SJSA1 (cell line): ENCODE data around the gene PRELP. TPM values are rescaled to one million over a fixed set of nuclear protein-coding genes. Genes with fewer than 3 reads are reported as not detected.
"Not testable (repeated sequence)": the region's sequence is repeated elsewhere in the genome, so short reads cannot be mapped to it uniquely, and the experiment has no call there.

Experiments
- DNase-seq, 2 experiments: peaks; one replicate each; pipeline ENCODE4 v3.0.0-alpha.2; 2015 to 2020; ENCODE audit warnings: low spot score in 2 of 2, low read depth in 1 of 2
- H3K27ac ChIP-seq: fragments of 250-450 bp; sonication (Bioruptor Pico); 2 replicates; pipeline ENCODE4 v1.5.1; 2020; ENCODE audit warnings: mild to moderate bottlenecking, moderate library complexity
- H3K27me3 ChIP-seq: fragments of 250-450 bp; sonication (Bioruptor Pico); replicated peaks from 2 replicates; pipeline ENCODE4 v1.5.1; 2020; ENCODE audit warnings: mild to moderate bottlenecking, moderate library complexity
- H3K36me3 ChIP-seq: fragments of 250-450 bp; sonication (Bioruptor Pico); 2 replicates; pipeline ENCODE4 v1.5.1; 2020; ENCODE audit warnings: mild to moderate bottlenecking
- H3K4me1 ChIP-seq: fragments of 250-450 bp; sonication (Bioruptor Pico); replicated peaks from 2 replicates; pipeline ENCODE4 v1.6.1; 2021; ENCODE audit warnings: mild to moderate bottlenecking
- H3K4me3 ChIP-seq: fragments of 250-450 bp; sonication (Bioruptor Pico); 2 replicates; pipeline ENCODE4 v1.5.1; 2020; ENCODE audit warnings: mild to moderate bottlenecking
- H3K9me3 ChIP-seq: fragments of 250-450 bp; sonication (Bioruptor Pico); replicated peaks from 2 replicates; pipeline ENCODE4 v1.5.1; 2020; ENCODE audit warnings: mild to moderate bottlenecking
- total RNA-seq: library from RNA; depleted of rRNA; stranded (reverse); fragments of >200 nt; shearing (Covaris generic); gene quantifications from 2 replicates; pipeline ENCODE4 v1.2.3, GENCODE V29; 2014

Gene PRELP
- total RNA-seq, 1 experiment from 2014 or later = not detected

- H3K27me3 ChIP-seq = no peaks in the 10 kb centered on the region
- no peak overlapping the region for H3K4me3 ChIP-seq
- H3K36me3 ChIP-seq = no peaks in the 10 kb centered on the region
- H3K4me1 ChIP-seq = peaks cover 60% of the 10 kb centered on the region
- no peaks in the 10 kb centered on the region for H3K9me3 ChIP-seq
- DNase-seq = peak in 1 of 2 experiments; percentile 17
- H3K27ac ChIP-seq = peak overlapping the region; percentile 96
Observed at GRCh38 chr1:203511513-203511912, 35.9 kb downstream of the PRELP start.

- Histone ChIP-seq H3K36me3 (no peaks in the 10 kb centered on the region), H3K9me3 (no peaks in the 10 kb centered on the region), H3K27me3 (no peaks in the 10 kb centered on the region), H3K4me1 (peaks cover 56% of the 10 kb centered on the region), H3K4me3 (no peak overlapping the region), H3K27ac (peak overlapping the region; percentile 96)
- peak in 1 of 2 experiments; percentile 36 for DNase-seq
Observed at GRCh38 chr1:203511930-203512329, 36.3 kb downstream of the PRELP start.

GRCh38 chr1:203512517-203512847 lies 36.9 kb downstream of the PRELP start:
- DNase-seq = no peak
- Histone ChIP-seq H3K27me3 (no peaks in the 10 kb centered on the region), H3K27ac (peak overlapping the region; percentile 96), H3K9me3 (no peaks in the 10 kb centered on the region), H3K4me3 (no peak overlapping the region), H3K36me3 (no peaks in the 10 kb centered on the region), H3K4me1 (peaks cover 50% of the 10 kb centered on the region)

DNA sequence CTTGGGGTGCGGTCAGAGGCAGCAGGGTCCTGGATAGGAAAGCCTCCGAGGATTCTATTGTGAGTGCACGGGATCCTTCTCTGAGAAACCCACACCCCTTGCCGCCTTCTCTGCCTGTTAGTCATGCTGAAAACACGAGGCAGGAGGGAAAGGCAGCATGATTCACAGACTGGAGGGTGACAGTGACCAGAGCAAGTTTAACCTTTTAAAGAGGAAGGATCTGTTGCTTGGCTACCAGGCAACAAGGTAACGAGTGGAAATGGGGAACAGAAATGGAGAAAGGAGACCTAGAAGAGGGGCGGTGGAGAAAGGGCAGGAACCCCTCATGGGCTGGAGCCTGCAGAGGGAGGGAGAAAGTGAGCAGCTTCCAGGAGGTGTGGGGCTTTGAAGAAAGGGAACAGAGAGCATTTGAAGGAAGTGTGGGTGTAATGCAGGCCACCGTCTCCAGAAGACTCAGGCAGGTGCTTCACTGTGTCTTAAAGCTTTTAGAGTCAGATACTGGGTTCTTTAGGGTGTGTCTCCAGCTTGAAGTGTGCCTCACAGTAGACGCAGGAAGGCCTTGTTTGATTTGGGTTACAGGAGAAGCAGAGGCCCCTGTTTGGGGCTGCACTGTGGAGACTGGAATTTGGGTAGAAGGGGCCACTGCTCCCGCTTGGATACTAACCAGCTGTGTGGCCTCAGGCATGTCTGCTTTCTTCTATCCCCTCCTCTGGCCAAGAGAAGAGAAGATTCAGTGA lies 37.4 kb downstream of the PRELP start:
- H3K27ac ChIP-seq = peak overlapping the region; percentile 96
- H3K36me3 ChIP-seq = no peaks in the 10 kb centered on the region
- peaks cover 46% of the 10 kb centered on the region for H3K4me1 ChIP-seq
- no peak overlapping the region for H3K4me3 ChIP-seq
- DNase-seq = peak; percentile 96
- H3K27me3 ChIP-seq = no peaks in the 10 kb centered on the region
- no peaks in the 10 kb centered on the region for H3K9me3 ChIP-seq

GRCh38 chr1:203513585-203514031 lies 38.0 kb downstream of the PRELP start:
- H3K36me3 ChIP-seq = no peaks in the 10 kb centered on the region
- H3K4me1 ChIP-seq = peaks cover 40% of the 10 kb centered on the region
- no peaks in the 10 kb centered on the region for H3K27me3 ChIP-seq
- H3K4me3 ChIP-seq = no peak overlapping the region
- H3K27ac ChIP-seq = peak overlapping the region; percentile 96
- H3K9me3 ChIP-seq = no peaks in the 10 kb centered on the region
- DNase-seq = no peak

DNA sequence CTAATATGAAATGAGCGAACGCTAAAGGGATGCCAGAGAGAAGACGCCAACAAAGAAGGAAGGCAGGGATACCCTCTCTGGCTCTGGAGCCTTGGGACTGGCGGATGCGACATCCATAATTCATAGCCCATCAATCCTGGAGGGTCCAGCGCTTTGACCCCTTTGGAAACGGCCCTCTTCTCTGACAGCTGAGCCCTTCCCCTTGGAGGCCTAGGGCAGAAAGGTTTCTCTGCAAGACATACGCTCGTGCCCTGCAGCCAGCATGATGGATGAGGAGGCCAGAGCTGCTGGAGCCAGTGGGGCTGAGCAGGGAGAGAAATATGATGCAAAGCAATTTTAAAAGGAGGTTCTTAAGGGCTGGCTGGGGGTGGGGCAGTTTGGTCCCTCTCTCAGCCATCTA lies 40.6 kb downstream of the PRELP start:
- H3K27me3 ChIP-seq = no peaks in the 10 kb centered on the region
- H3K36me3 ChIP-seq = no peaks in the 10 kb centered on the region
- DNase-seq = no peak
- H3K4me3 ChIP-seq = no peak overlapping the region
- no peaks in the 10 kb centered on the region for H3K9me3 ChIP-seq
- peaks cover 52% of the 10 kb centered on the region for H3K4me1 ChIP-seq
- H3K27ac ChIP-seq = no peak overlapping the region

DNA sequence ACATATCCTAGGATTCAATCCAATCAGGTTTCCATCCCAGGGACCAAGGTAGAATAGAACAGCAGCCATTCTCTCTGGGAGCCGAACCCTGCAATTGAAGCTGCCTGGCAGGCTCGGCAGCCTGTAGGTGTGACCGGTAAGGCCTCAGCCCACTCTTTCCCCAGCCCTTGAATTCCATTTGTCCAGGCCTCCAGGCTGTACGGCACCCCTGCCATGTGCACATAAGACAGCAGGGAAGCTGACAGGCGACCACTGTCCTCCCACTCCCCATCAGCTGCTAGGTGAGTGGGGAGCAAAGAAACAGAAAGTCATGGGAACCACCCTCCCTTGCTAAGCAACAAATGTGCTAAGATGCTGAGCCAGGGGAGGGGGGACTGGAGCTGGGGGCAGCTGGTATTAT lies 41.3 kb downstream of the PRELP start:
- no peak for DNase-seq
- Histone ChIP-seq H3K4me1 (peaks cover 52% of the 10 kb centered on the region), H3K27me3 (no peaks in the 10 kb centered on the region), H3K9me3 (no peaks in the 10 kb centered on the region), H3K36me3 (no peaks in the 10 kb centered on the region), H3K27ac (no peak overlapping the region), H3K4me3 (no peak overlapping the region)

- Histone ChIP-seq H3K9me3 (no peaks in the 10 kb centered on the region), H3K36me3 (no peaks in the 10 kb centered on the region), H3K27ac (no peak overlapping the region), H3K27me3 (no peaks in the 10 kb centered on the region), H3K4me1 (peaks cover 45% of the 10 kb centered on the region), H3K4me3 (no peak overlapping the region)
- no peak for DNase-seq
Observed at GRCh38 chr1:203517426-203518110, 42.0 kb downstream of the PRELP start.

DNA sequence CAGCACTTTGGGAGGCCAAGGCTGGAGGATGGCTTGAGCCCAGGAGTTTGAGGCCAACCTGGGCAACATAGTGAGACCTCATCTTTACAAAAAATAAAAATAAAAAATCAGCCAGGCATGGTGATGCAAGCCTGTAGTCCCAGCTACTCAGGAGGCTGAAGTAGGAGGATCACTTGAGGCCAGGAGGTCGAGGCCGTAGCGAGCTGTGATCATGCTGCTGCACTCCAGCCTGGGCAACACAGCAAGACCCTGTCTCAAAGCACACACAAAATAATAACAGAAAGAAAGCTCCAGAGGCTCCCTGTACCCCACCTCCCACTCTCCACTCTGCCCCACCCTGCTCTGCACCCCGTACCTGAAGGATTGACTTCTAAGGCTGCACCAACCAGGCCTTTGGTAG lies 42.5 kb downstream of the PRELP start:
- H3K4me3 ChIP-seq, H3K27ac ChIP-seq, H3K36me3 ChIP-seq, H3K9me3 ChIP-seq, H3K27me3 ChIP-seq, DNase-seq: not testable (repeated sequence)
- peaks cover 39% of the 10 kb centered on the region for H3K4me1 ChIP-seq

DNA sequence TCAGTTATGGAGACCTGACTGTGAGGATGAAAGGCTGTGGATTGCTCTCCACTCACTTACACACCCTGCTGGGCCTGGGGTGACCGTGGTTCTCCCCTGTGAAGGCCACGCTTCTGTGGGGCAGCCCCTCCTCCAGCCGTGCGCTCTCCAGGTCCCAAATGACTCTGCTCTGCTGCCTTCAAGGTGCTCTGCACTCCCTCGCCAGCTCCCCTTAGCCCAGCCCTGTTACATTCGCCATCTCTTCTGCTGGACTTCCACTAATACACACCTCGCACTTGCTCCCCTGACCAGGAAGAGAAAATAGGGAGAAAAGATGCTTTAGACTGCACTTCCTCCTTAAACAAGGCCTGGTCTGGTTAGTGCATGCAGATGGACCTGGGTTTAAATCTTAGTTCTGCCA lies 42.9 kb downstream of the PRELP start:
- Histone ChIP-seq H3K4me3 (no peak overlapping the region), H3K27ac (no peak overlapping the region), H3K9me3 (no peaks in the 10 kb centered on the region), H3K27me3 (no peaks in the 10 kb centered on the region), H3K4me1 (peaks cover 35% of the 10 kb centered on the region), H3K36me3 (no peaks in the 10 kb centered on the region)
- DNase-seq = no peak

DNA sequence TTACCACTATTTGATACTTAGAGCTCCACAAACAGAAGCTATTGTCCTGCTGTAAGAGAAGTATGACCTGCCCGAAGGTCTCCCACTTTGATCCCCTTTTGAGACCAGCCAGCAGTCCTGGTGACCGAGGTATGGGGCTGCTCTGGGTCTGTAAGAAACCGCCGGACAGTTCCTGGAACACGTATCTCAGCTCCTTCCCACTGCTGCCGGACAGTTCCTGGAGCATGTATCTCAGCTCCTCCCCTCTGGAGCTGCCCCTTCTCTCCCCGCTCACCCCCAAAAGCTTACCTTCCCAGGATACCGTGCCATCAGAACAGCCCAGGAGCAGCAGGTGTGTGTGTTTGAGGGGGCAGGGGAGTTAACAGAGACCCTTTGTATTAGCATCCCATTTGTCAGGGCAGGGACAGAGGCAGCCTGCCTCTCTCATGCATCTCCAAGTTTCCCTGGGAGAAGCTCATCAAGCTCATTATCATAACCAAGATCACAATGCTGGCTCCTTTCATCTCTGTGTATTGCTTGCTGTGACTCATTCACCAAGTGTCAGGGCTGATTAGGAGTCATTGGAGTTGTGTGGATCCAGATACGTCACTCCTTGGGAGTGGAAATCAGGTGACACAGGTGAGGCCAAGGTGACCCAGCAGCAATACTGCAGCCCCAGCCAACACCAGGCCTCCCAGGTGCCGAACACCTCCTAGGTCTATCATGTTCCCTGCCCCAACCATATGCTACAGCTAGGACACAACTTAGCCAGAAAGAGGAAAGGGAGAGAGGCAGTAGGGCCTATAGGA lies 43.6 kb downstream of the PRELP start:
- no peaks in the 10 kb centered on the region for H3K36me3 ChIP-seq
- no peaks in the 10 kb centered on the region for H3K27me3 ChIP-seq
- no peaks in the 10 kb centered on the region for H3K9me3 ChIP-seq
- H3K27ac ChIP-seq = no peak overlapping the region
- peaks cover 28% of the 10 kb centered on the region for H3K4me1 ChIP-seq
- DNase-seq = no peak
- H3K4me3 ChIP-seq = no peak overlapping the region

DNA sequence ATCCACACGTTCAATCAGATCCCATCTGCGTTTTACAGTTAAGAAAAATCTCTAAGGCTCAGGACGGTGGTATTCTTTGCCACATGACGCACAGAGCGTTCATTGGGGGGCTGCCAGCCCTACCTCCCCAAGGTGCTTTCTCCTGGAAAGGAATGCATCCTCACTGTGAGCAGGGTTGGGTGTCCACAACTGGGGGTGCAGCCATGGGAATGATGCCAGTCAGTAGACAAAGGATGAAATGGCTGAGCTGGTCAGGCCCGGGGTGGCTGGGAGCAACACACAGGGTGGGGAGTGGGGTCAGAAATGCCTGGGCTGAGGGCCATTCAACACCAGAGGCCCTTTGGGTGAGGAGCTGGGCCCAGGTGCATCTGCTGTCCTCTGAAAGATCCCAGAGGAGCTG lies 44.3 kb downstream of the PRELP start:
- peak overlapping the region; percentile 70; the same call in 1 of the 2 replicates for H3K27ac ChIP-seq
- H3K9me3 ChIP-seq = no peaks in the 10 kb centered on the region
- H3K36me3 ChIP-seq = no peaks in the 10 kb centered on the region
- H3K4me1 ChIP-seq = peaks cover 23% of the 10 kb centered on the region
- no peak overlapping the region for H3K4me3 ChIP-seq
- H3K27me3 ChIP-seq = no peaks in the 10 kb centered on the region
- no peak for DNase-seq

GRCh38 chr1:203520315-203520714 lies 44.7 kb downstream of the PRELP start:
- peaks cover 23% of the 10 kb centered on the region for H3K4me1 ChIP-seq
- DNase-seq = peak in 1 of 2 experiments; percentile 47
- H3K9me3 ChIP-seq = no peaks in the 10 kb centered on the region
- no peak overlapping the region for H3K4me3 ChIP-seq
- no peaks in the 10 kb centered on the region for H3K36me3 ChIP-seq
- no peaks in the 10 kb centered on the region for H3K27me3 ChIP-seq
- H3K27ac ChIP-seq = peak overlapping the region; percentile 70
